WTC11 (cell line): ENCODE data around the gene NID2. TPM values are rescaled to one million over a fixed set of nuclear protein-coding genes. Genes with fewer than 3 reads are reported as not detected.

Experiments
- ATAC-seq: fragments of 200-7000 bp; cut with Tn5 transposase; 2 replicates; pipeline ENCODE4 v1.10.0; 2021; ENCODE audit warnings: mild to moderate bottlenecking, moderate library complexity
- CTCF ChIA-PET: fragments of 300-600 bp; sonication (Branson Sonifier 250); formaldehyde crosslinking; loops from one replicate; lab custom pipeline; 2021; ENCODE audit warnings: antibody characterized with exemption; lab: Charles Lee
- POLR2A ChIA-PET: fragments of 350-600 bp; sonication (Branson Sonifier 250); formaldehyde crosslinking; loops from one replicate; lab custom pipeline; 2021; ENCODE audit warnings: antibody characterized with exemption; lab: Charles Lee
- DNase-seq: peaks from one replicate; pipeline ENCODE4 v3.0.0; 2021; ENCODE audit warnings: low spot score
- H3K27ac Mint-ChIP-seq: 2 replicates; pipeline ENCODE4 v1.8.0; 2021; ENCODE audit warnings: mixed read lengths
- H3K27me3 Mint-ChIP-seq: 2 replicates; pipeline ENCODE4 v1.8.0; 2021; ENCODE audit warnings: low read depth, mild to moderate bottlenecking, moderate library complexity, mixed read lengths
- H3K36me3 Mint-ChIP-seq: 2 replicates; pipeline ENCODE4 v1.8.0; 2021; ENCODE audit warnings: mixed read lengths
- H3K4me1 Mint-ChIP-seq: 2 replicates; pipeline ENCODE4 v1.8.0; 2022; ENCODE audit warnings: mixed read lengths
- H3K4me3 Mint-ChIP-seq: 2 replicates; pipeline ENCODE4 v1.8.0; 2021; ENCODE audit warnings: mild to moderate bottlenecking, moderate library complexity, mixed read lengths
- H3K9me3 Mint-ChIP-seq: 2 replicates; pipeline ENCODE4 v1.8.0; 2021; ENCODE audit warnings: mixed read lengths
- ETV6 ChIP-seq: sonication (generic); formaldehyde crosslinking; IDR thresholded peaks from 2 replicates; pipeline ENCODE4 v1.8.1; 2022; ENCODE audit warnings: mild to moderate bottlenecking, missing genetic modification reagents
- FOXJ3 ChIP-seq: sonication (generic); formaldehyde crosslinking; IDR thresholded peaks from 2 replicates; pipeline ENCODE4 v1.9.0; 2021; ENCODE audit warnings: missing genetic modification reagents, mild to moderate bottlenecking, borderline replicate concordance
- GTF2I ChIP-seq: fragments of 250-450 bp; sonication (Bioruptor Pico); conservative IDR thresholded peaks from 2 replicates; pipeline ENCODE4 v1.4.0; 2021; ENCODE audit warnings: mild to moderate bottlenecking
- KAT7 ChIP-seq: sonication (generic); formaldehyde crosslinking; IDR thresholded peaks from 2 replicates; pipeline ENCODE4 v1.8.1; 2023; ENCODE audit warnings: missing genetic modification reagents, mild to moderate bottlenecking, borderline replicate concordance
- MXD4 ChIP-seq: fragments of 250-450 bp; sonication (Bioruptor Pico); IDR thresholded peaks from 2 replicates; pipeline ENCODE4 v1.8.0; 2021; ENCODE audit warnings: mild to moderate bottlenecking, moderate library complexity, borderline replicate concordance
- NFATC4 ChIP-seq: fragments of 250-450 bp; sonication (Bioruptor Pico); IDR thresholded peaks from 2 replicates; pipeline ENCODE4 v1.9.0; 2021; ENCODE audit warnings: mild to moderate bottlenecking
- PRRX2 ChIP-seq: fragments of 250-450 bp; sonication (Bioruptor Pico); IDR thresholded peaks from 2 replicates; pipeline ENCODE4 v1.8.0; 2021; ENCODE audit warnings: mild to moderate bottlenecking
- RORB ChIP-seq: fragments of 250-450 bp; sonication (Bioruptor Pico); IDR thresholded peaks from 2 replicates; pipeline ENCODE4 v1.9.0; 2021; ENCODE audit warnings: mild to moderate bottlenecking
- TP53 ChIP-seq: sonication (generic); formaldehyde crosslinking; IDR thresholded peaks from 2 replicates; pipeline ENCODE4 v1.8.1; 2023; ENCODE audit warnings: mild to moderate bottlenecking, missing genetic modification reagents
- ZNF219 ChIP-seq: sonication (generic); formaldehyde crosslinking; IDR thresholded peaks from 2 replicates; pipeline ENCODE4 v1.8.0; 2023; ENCODE audit warnings: missing genetic modification reagents, mild to moderate bottlenecking, borderline replicate concordance
- ZNF232 ChIP-seq: sonication (generic); formaldehyde crosslinking; IDR thresholded peaks from 2 replicates; pipeline ENCODE4 v1.8.0; 2022; ENCODE audit warnings: mild to moderate bottlenecking, missing genetic modification reagents
- ZNF671 ChIP-seq: fragments of 250-450 bp; sonication (Bioruptor Pico); IDR thresholded peaks from 2 replicates; pipeline ENCODE4 v1.8.0; 2021; ENCODE audit warnings: mild to moderate bottlenecking
- total RNA-seq: library from RNA; stranded (reverse); gene quantifications from 3 replicates; pipeline ENCODE4 v1.2.3, GENCODE V29; 2021
- TF ChIP-seq, protein P1 (sequence below): sonication (generic); formaldehyde crosslinking; IDR thresholded peaks from 2 replicates; pipeline ENCODE4 v1.8.0; 2022; ENCODE audit warnings: mild to moderate bottlenecking, missing genetic modification reagents
- TF ChIP-seq, protein P2 (sequence below): sonication (generic); formaldehyde crosslinking; IDR thresholded peaks from 2 replicates; pipeline ENCODE4 v1.8.1; 2023; ENCODE audit warnings: mild to moderate bottlenecking, moderate library complexity, missing genetic modification reagents
- TF ChIP-seq, protein P3 (sequence below): fragments of 250-450 bp; sonication (Bioruptor Pico); IDR thresholded peaks from 2 replicates; pipeline ENCODE4 v1.8.0; 2021; ENCODE audit warnings: mild to moderate bottlenecking
- TF ChIP-seq, protein P4 (sequence below): sonication (generic); formaldehyde crosslinking; IDR thresholded peaks from 2 replicates; pipeline ENCODE4 v1.8.0; 2023; ENCODE audit warnings: mild to moderate bottlenecking, missing genetic modification reagents
- TF ChIP-seq, protein P5 (sequence below): fragments of 250-450 bp; sonication (Bioruptor Pico); IDR thresholded peaks from 2 replicates; pipeline ENCODE4 v2.1.2; 2022; ENCODE audit warnings: mild to moderate bottlenecking, moderate library complexity
- TF ChIP-seq, protein P6 (sequence below): sonication (generic); formaldehyde crosslinking; IDR thresholded peaks from 2 replicates; pipeline ENCODE4 v1.8.1; 2022; ENCODE audit warnings: mild to moderate bottlenecking, moderate library complexity, missing genetic modification reagents
- TF ChIP-seq, protein P7 (sequence below): sonication (generic); formaldehyde crosslinking; IDR thresholded peaks from 2 replicates; pipeline ENCODE4 v1.8.1; 2023; ENCODE audit warnings: mild to moderate bottlenecking, missing genetic modification reagents, moderate library complexity
- TF ChIP-seq, protein P8 (sequence below): fragments of 250-450 bp; sonication (Bioruptor Pico); IDR thresholded peaks from 2 replicates; pipeline ENCODE4 v1.9.0; 2021; ENCODE audit warnings: moderate library complexity, mild to moderate bottlenecking, inconsistent platforms, borderline replicate concordance

Gene NID2
- total RNA-seq, 1 experiment from 2014 or later, result 5.4 TPM

- Mint-ChIP-seq H3K36me3 (no peaks in the 10 kb centered on the region), H3K4me3 (no peak overlapping the region), H3K27ac (no peak overlapping the region), H3K4me1 (peaks cover 17% of the 10 kb centered on the region), H3K9me3 (no peaks in the 10 kb centered on the region), H3K27me3 (no peaks in the 10 kb centered on the region)
- ATAC-seq, result no peak
- ChIA-PET POLR2A (no interaction called here), CTCF (interaction anchor here (2.0 to 6.4 kb wide), 2 partner anchors 22 to 34 kb away, joined by 6 to 55 read pairs; partner anchors contain the start of gene NID2)
- no peak for TF ChIP-seq ETV6
- TF ChIP-seq, protein P1, sequence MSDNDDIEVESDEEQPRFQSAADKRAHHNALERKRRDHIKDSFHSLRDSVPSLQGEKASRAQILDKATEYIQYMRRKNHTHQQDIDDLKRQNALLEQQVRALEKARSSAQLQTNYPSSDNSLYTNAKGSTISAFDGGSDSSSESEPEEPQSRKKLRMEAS (CRISPR knock-in tag), result no peak
- TF ChIP-seq, protein P2, sequence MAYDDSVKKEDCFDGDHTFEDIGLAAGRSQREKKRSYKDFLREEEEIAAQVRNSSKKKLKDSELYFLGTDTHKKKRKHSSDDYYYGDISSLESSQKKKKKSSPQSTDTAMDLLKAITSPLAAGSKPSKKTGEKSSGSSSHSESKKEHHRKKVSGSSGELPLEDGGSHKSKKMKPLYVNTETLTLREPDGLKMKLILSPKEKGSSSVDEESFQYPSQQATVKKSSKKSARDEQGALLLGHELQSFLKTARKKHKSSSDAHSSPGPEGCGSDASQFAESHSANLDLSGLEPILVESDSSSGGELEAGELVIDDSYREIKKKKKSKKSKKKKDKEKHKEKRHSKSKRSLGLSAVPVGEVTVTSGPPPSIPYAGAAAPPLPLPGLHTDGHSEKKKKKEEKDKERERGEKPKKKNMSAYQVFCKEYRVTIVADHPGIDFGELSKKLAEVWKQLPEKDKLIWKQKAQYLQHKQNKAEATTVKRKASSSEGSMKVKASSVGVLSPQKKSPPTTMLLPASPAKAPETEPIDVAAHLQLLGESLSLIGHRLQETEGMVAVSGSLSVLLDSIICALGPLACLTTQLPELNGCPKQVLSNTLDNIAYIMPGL (CRISPR knock-in tag), result no peak
- TF ChIP-seq, protein P3, sequence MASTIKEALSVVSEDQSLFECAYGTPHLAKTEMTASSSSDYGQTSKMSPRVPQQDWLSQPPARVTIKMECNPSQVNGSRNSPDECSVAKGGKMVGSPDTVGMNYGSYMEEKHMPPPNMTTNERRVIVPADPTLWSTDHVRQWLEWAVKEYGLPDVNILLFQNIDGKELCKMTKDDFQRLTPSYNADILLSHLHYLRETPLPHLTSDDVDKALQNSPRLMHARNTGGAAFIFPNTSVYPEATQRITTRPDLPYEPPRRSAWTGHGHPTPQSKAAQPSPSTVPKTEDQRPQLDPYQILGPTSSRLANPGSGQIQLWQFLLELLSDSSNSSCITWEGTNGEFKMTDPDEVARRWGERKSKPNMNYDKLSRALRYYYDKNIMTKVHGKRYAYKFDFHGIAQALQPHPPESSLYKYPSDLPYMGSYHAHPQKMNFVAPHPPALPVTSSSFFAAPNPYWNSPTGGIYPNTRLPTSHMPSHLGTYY, result no peak
- TF ChIP-seq ZNF232, result no peak
- TF ChIP-seq ZNF671, result no peak
- TF ChIP-seq NFATC4 (CRISPR knock-in tag), result no peak
- TF ChIP-seq FOXJ3 (CRISPR knock-in tag), result no peak
- TF ChIP-seq TP53, result no peak
- no peak for TF ChIP-seq ZNF219
- DNase-seq, result no peak
Observed at GRCh38 chr14:52048116-52048515, 20.7 kb downstream of the NID2 start.

- ChIA-PET CTCF (interaction anchor here (0.6 to 6.4 kb wide), 5 partner anchors 24 to 52 kb away, joined by 3 to 55 read pairs (median 4); partner anchors contain the start of gene NID2), POLR2A (interaction anchor here (0.6 kb wide), 1 partner anchor 36 kb away, joined by 4 read pairs; no protein-coding TSS in a partner anchor)
- ATAC-seq (no peak), DNase-seq (no peak)
- Mint-ChIP-seq H3K27me3 (no peaks in the 10 kb centered on the region), H3K36me3 (no peaks in the 10 kb centered on the region), H3K4me3 (no peak overlapping the region), H3K4me1 (peaks cover 17% of the 10 kb centered on the region), H3K9me3 (no peaks in the 10 kb centered on the region), H3K27ac (no peak overlapping the region)
- no peak for TF ChIP-seq NFATC4 (CRISPR knock-in tag)
- no peak for TF ChIP-seq ETV6
- no peak for TF ChIP-seq FOXJ3 (CRISPR knock-in tag)
- TF ChIP-seq, protein P4, sequence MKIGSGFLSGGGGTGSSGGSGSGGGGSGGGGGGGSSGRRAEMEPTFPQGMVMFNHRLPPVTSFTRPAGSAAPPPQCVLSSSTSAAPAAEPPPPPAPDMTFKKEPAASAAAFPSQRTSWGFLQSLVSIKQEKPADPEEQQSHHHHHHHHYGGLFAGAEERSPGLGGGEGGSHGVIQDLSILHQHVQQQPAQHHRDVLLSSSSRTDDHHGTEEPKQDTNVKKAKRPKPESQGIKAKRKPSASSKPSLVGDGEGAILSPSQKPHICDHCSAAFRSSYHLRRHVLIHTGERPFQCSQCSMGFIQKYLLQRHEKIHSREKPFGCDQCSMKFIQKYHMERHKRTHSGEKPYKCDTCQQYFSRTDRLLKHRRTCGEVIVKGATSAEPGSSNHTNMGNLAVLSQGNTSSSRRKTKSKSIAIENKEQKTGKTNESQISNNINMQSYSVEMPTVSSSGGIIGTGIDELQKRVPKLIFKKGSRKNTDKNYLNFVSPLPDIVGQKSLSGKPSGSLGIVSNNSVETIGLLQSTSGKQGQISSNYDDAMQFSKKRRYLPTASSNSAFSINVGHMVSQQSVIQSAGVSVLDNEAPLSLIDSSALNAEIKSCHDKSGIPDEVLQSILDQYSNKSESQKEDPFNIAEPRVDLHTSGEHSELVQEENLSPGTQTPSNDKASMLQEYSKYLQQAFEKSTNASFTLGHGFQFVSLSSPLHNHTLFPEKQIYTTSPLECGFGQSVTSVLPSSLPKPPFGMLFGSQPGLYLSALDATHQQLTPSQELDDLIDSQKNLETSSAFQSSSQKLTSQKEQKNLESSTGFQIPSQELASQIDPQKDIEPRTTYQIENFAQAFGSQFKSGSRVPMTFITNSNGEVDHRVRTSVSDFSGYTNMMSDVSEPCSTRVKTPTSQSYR, result no peak
- TF ChIP-seq, protein P1 (CRISPR knock-in tag), result no peak
- TF ChIP-seq, protein P5, sequence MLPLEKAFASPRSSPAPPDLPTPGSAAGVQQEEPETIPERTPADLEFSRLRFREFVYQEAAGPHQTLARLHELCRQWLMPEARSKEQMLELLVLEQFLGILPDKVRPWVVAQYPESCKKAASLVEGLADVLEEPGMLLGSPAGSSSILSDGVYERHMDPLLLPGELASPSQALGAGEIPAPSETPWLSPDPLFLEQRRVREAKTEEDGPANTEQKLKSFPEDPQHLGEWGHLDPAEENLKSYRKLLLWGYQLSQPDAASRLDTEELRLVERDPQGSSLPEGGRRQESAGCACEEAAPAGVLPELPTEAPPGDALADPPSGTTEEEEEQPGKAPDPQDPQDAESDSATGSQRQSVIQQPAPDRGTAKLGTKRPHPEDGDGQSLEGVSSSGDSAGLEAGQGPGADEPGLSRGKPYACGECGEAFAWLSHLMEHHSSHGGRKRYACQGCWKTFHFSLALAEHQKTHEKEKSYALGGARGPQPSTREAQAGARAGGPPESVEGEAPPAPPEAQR (CRISPR knock-in tag), result no peak
- no peak for TF ChIP-seq GTF2I (CRISPR knock-in tag)
- TF ChIP-seq, protein P6, sequence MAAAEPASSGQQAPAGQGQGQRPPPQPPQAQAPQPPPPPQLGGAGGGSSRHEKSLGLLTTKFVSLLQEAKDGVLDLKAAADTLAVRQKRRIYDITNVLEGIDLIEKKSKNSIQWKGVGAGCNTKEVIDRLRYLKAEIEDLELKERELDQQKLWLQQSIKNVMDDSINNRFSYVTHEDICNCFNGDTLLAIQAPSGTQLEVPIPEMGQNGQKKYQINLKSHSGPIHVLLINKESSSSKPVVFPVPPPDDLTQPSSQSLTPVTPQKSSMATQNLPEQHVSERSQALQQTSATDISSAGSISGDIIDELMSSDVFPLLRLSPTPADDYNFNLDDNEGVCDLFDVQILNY, result no peak
- TF ChIP-seq, protein P7, sequence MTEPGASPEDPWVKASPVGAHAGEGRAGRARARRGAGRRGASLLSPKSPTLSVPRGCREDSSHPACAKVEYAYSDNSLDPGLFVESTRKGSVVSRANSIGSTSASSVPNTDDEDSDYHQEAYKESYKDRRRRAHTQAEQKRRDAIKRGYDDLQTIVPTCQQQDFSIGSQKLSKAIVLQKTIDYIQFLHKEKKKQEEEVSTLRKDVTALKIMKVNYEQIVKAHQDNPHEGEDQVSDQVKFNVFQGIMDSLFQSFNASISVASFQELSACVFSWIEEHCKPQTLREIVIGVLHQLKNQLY (CRISPR knock-in tag), result no peak
- TF ChIP-seq KAT7, result no peak
- TF ChIP-seq MXD4 (CRISPR knock-in tag), result no peak
- TF ChIP-seq PRRX2 (CRISPR knock-in tag), result no peak
- TF ChIP-seq, protein P8, sequence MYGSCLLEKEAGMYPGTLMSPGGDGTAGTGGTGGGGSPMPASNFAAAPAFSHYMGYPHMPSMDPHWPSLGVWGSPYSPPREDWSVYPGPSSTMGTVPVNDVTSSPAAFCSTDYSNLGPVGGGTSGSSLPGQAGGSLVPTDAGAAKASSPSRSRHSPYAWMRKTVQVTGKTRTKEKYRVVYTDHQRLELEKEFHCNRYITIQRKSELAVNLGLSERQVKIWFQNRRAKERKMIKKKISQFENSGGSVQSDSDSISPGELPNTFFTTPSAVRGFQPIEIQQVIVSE (CRISPR knock-in tag), result no peak
- no peak for TF ChIP-seq RORB (CRISPR knock-in tag)
Observed at GRCh38 chr14:52046376-52046917, 22.4 kb downstream of the NID2 start.
